Tibial nerve (tissue), 4 donors: Measurements from ENCODE around the gene LY6G6C. TPM values are rescaled to one million over a fixed set of nuclear protein-coding genes. Genes with fewer than 3 reads are reported as not detected.

Experiments used
- DNase-seq, 2 donors: peaks; one replicate each; pipeline ENCODE4 v3.0.0-alpha.2; 2019; ENCODE audit warnings: low spot score in 2 of 2
- H3K27ac ChIP-seq, 4 donors: fragments of 200-600 bp; sonication (generic) in 3 of 4; one replicate each; pipeline ENCODE4 v1.5.1; 2017 to 2019; ENCODE audit warnings: mild to moderate bottlenecking in 1 of 4
- H3K27me3 ChIP-seq, 2 donors: fragments of 200-600 bp; sonication (generic) in 1 of 2; one replicate each; pipeline versions ENCODE4 v1.5.1 to v1.6.0; 2017 to 2019
- H3K36me3 ChIP-seq, 3 donors: fragments of 200-600 bp; sonication (generic); one replicate each; pipeline ENCODE4 v1.5.1; 2018 to 2019
- H3K4me1 ChIP-seq, 4 donors: fragments of 200-600 bp; sonication (generic) in 3 of 4; one replicate each; pipeline ENCODE4 v1.5.1; 2017 to 2019
- H3K4me3 ChIP-seq, 4 donors: fragments of 200-600 bp; sonication (generic) in 3 of 4; one replicate each; pipeline ENCODE4 v1.5.1; 2017 to 2019; ENCODE audit warnings: mild to moderate bottlenecking in 1 of 4, moderate library complexity in 1 of 4
- H3K9me3 ChIP-seq, 4 donors: fragments of 200-600 bp; sonication (generic) in 3 of 4; one replicate each; pipeline ENCODE4 v1.5.1; 2017 to 2019
- CTCF ChIP-seq, 5 experiments: fragments of 200-600 bp in 3 of 5; fragments of 450-650 bp in 2 of 5; sonication (generic) in 3 of 5; IDR thresholded peaks; one replicate each; pipeline ENCODE4 v1.5.1; 2016 to 2019; ENCODE audit warnings: antibody characterized with exemption in 5 of 5, mild to moderate bottlenecking in 3 of 5, moderate library complexity in 2 of 5
- EP300 ChIP-seq, 2 donors: sonication (generic); formaldehyde crosslinking; IDR thresholded peaks; one replicate each; pipeline ENCODE4 v1.6.1; 2017; ENCODE audit warnings: antibody characterized with exemption in 2 of 2, mild to moderate bottlenecking in 1 of 2
- POLR2A ChIP-seq, 2 donors: fragments of 450-650 bp; IDR thresholded peaks; one replicate each; pipeline ENCODE4 v1.6.1; 2017; ENCODE audit warnings: antibody characterized with exemption in 2 of 2, mild to moderate bottlenecking in 2 of 2, moderate library complexity in 2 of 2
- WGBS, 2 donors: methylation state at CpG; one replicate each; pipeline ENCODE4 v1.1.5; 2018; 5-methylcytosine and 5-hydroxymethylcytosine counted together
- total RNA-seq, 4 donors: library from RNA; depleted of rRNA; stranded (reverse); fragments of >200 nt; gene quantifications; one replicate each; pipeline ENCODE4 v1.1.0, GENCODE V29; 2016

The LY6G6C gene
- total RNA-seq, 4 donors from 2014 or later, result not detected

GRCh38 chr6:31749301-31750036 is 27.9 kb upstream of the LY6G6C start:
- no peaks in the 10 kb centered on the region for H3K4me1 ChIP-seq
- H3K27me3 ChIP-seq, result no peaks in the 10 kb centered on the region
- TF ChIP-seq CTCF (IDR thresholded peaks at IDR 0.05) (no peak), EP300 (IDR thresholded peaks at IDR 0.05) (no peak), POLR2A (IDR thresholded peaks at IDR 0.05) (no peak)
- H3K9me3 ChIP-seq, result no peaks in the 10 kb centered on the region
- H3K36me3 ChIP-seq, result peaks cover 0 to 15% (median 0%) of the 10 kb centered on the region in 3 donors
- no peak overlapping the region for H3K27ac ChIP-seq
- WGBS, 2 donors, result 89 to 95% methylated on average over 8 of the region's 8 CpGs
- no peak for DNase-seq
- no peak overlapping the region for H3K4me3 ChIP-seq

GRCh38 chr6:31744422-31744821 is 22.9 kb upstream of the LY6G6C start:
- H3K4me1 ChIP-seq, result peaks cover 0 to 13% (median 3%) of the 10 kb centered on the region in 4 donors
- H3K27ac ChIP-seq, result no peak overlapping the region
- TF ChIP-seq POLR2A (IDR thresholded peaks at IDR 0.05) (no peak), EP300 (IDR thresholded peaks at IDR 0.05) (no peak), CTCF (IDR thresholded peaks at IDR 0.05) (no peak)
- no peak overlapping the region for H3K4me3 ChIP-seq
- no peaks in the 10 kb centered on the region for H3K9me3 ChIP-seq
- DNase-seq, result no peak
- H3K36me3 ChIP-seq, result peaks cover 0 to 30% (median 0%) of the 10 kb centered on the region in 3 donors
- no peaks in the 10 kb centered on the region for H3K27me3 ChIP-seq
- 29 to 40% methylated on average over 1 of the region's 1 CpG for WGBS, 2 donors

- Histone ChIP-seq H3K4me1 (peaks cover 0 to 28% (median 16%) of the 10 kb centered on the region in 4 donors), H3K9me3 (no peaks in the 10 kb centered on the region), H3K27ac (no peak overlapping the region), H3K4me3 (no peak overlapping the region), H3K36me3 (peaks cover 0 to 30% (median 0%) of the 10 kb centered on the region in 3 donors), H3K27me3 (no peaks in the 10 kb centered on the region)
- DNase-seq, result no peak
- 86 to 87% methylated on average over 3 of the region's 3 CpGs for WGBS, 2 donors
- TF ChIP-seq POLR2A (IDR thresholded peaks at IDR 0.05), result no peak
- TF ChIP-seq EP300 (IDR thresholded peaks at IDR 0.05), result no peak
- no peak for TF ChIP-seq CTCF (IDR thresholded peaks at IDR 0.05)
Observed at GRCh38 chr6:31742894-31743293, 21.3 kb upstream of the LY6G6C start.

GRCh38 chr6:31741815-31742214 is 20.3 kb upstream of the LY6G6C start:
- peaks cover 0 to 39% (median 26%) of the 10 kb centered on the region in 4 donors for H3K4me1 ChIP-seq
- no peak for DNase-seq
- H3K9me3 ChIP-seq, result no peaks in the 10 kb centered on the region
- no peaks in the 10 kb centered on the region for H3K27me3 ChIP-seq
- no peak overlapping the region for H3K4me3 ChIP-seq
- WGBS, 2 donors, result 85 to 86% methylated on average over 2 of the region's 2 CpGs
- TF ChIP-seq POLR2A (IDR thresholded peaks at IDR 0.05) (no peak), EP300 (IDR thresholded peaks at IDR 0.05) (no peak), CTCF (IDR thresholded peaks at IDR 0.05) (no peak)
- H3K36me3 ChIP-seq, result peaks cover 0 to 22% (median 0%) of the 10 kb centered on the region in 3 donors
- no peak overlapping the region for H3K27ac ChIP-seq

- Histone ChIP-seq H3K4me3 (peak overlapping the region; percentile 57 to 82 (median 68)), H3K9me3 (no peaks in the 10 kb centered on the region), H3K27me3 (no peaks in the 10 kb centered on the region), H3K4me1 (peaks cover 0 to 42% (median 30%) of the 10 kb centered on the region in 4 donors), H3K36me3 (peaks cover 0 to 15% (median 0%) of the 10 kb centered on the region in 3 donors), H3K27ac (peak overlapping the region in 3 of 4 donors; percentile 76 to 91 (median 81))
- WGBS, 2 donors, result 18 to 23% methylated on average over 27 to 29 of the region's 29 CpGs
- TF ChIP-seq EP300 (IDR thresholded peaks at IDR 0.05) (no peak), POLR2A (IDR thresholded peaks at IDR 0.05) (no peak), CTCF (IDR thresholded peaks at IDR 0.05) (no peak)
- DNase-seq, result no peak
Observed at GRCh38 chr6:31740397-31741223, 19.1 kb upstream of the LY6G6C start.
